ENCODE data around the gene PPP1R14D.

DNA sequence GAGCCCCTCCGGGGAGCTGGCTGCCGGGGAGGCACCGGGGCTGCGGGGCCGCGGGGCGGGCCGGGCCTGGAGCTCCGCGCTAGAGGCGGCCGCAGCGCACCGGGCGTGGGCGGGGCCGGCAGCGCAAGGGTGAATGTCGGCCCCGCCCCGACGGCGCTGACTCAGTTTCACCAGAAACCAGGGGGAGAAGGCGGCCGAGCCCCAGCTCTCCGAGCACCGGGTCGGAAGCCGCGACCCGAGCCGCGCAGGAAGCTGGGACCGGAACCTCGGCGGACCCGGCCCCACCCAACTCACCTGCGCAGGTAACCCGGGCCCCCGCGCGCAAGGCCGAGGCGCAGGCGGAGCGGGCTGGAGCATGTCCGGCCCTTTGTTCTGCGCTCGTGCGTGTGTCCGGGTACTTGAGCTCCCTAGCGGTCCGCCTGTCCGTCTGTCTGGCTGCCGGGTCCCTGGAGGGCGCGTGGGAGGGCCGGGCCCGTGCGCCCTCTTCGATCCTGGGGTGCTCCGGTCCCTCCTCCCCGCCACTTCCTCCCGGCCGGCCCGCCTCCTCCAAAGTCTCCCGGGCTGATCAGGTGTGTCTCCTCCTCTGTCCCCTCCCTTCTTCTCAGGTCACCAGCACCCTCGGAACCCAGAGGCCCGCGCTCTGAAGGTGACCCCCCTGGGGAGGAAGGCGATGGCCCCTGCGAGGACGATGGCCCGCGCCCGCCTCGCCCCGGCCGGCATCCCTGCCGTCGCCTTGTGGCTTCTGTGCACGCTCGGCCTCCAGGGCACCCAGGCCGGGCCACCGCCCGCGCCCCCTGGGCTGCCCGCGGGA is 15.6 kb upstream of the PPP1R14D start, which contains the start of gene SPINT1:
- TF ChIP-seq EZH2 (IDR thresholded peaks at IDR 0.05; ENCODE audit: insufficient read depth, poor library complexity, severe bottlenecking) (peak; percentile 90), EZH2phosphoT487 (IDR thresholded peaks at IDR 0.05; ENCODE audit: insufficient read depth, low read depth) (no peak)

Data from GM23248 (cell line).